Immature natural killer cell (primary cell): ENCODE measurements around the gene HTRA2. TPM values are rescaled to one million over a fixed set of nuclear protein-coding genes. Genes with fewer than 3 reads are reported as not detected.

ENCODE experiments used
- DNase-seq, 3 donors: peaks; one replicate each; pipeline ENCODE4 v3.0.0; 2022; ENCODE audit warnings: mixed read lengths in 1 of 3
- H3K27ac Mint-ChIP-seq, 6 donors: one replicate each; pipeline ENCODE4 v1.8.0; 2020; ENCODE audit warnings: mixed read lengths in 6 of 6, mild to moderate bottlenecking in 5 of 6, inconsistent platforms in 4 of 6, moderate library complexity in 3 of 6
- H3K27me3 Mint-ChIP-seq, 3 donors: one replicate each; pipeline ENCODE4 v1.8.0; 2020 to 2021; ENCODE audit warnings: low read depth in 3 of 3, mild to moderate bottlenecking in 3 of 3, mixed read lengths in 3 of 3, moderate library complexity in 3 of 3, inconsistent platforms in 1 of 3
- H3K36me3 Mint-ChIP-seq, 3 donors: one replicate each; pipeline ENCODE4 v1.8.0; 2020; ENCODE audit warnings: mixed read lengths in 3 of 3, inconsistent platforms in 2 of 3, mild to moderate bottlenecking in 2 of 3
- H3K4me1 Mint-ChIP-seq, 2 donors: one replicate each; pipeline ENCODE4 v1.8.0; 2020; ENCODE audit warnings: inconsistent platforms in 2 of 2, mild to moderate bottlenecking in 2 of 2, mixed read lengths in 2 of 2, moderate library complexity in 1 of 2
- H3K4me3 Mint-ChIP-seq, 5 donors: one replicate each; pipeline ENCODE4 v1.8.0; 2020; ENCODE audit warnings: mild to moderate bottlenecking in 5 of 5, mixed read lengths in 5 of 5, inconsistent platforms in 3 of 5, moderate library complexity in 3 of 5
- H3K9me3 Mint-ChIP-seq, 6 donors: one replicate each; pipeline ENCODE4 v1.8.0; 2020; ENCODE audit warnings: mild to moderate bottlenecking in 6 of 6, mixed read lengths in 6 of 6, inconsistent platforms in 4 of 6, moderate library complexity in 3 of 6
- polyA plus RNA-seq, 3 donors: library from polyadenylated mRNA; unstranded; fragments of 300-500 nt; fragmentation: Illumina TruSeq; gene quantifications; one replicate each; pipeline ENCODE4 v1.2.3, GENCODE V29; 2021

HTRA2 gene
- polyA plus RNA-seq, 3 donors from 2014 or later = 26.5 to 27.2 (median 27.0) TPM

DNA sequence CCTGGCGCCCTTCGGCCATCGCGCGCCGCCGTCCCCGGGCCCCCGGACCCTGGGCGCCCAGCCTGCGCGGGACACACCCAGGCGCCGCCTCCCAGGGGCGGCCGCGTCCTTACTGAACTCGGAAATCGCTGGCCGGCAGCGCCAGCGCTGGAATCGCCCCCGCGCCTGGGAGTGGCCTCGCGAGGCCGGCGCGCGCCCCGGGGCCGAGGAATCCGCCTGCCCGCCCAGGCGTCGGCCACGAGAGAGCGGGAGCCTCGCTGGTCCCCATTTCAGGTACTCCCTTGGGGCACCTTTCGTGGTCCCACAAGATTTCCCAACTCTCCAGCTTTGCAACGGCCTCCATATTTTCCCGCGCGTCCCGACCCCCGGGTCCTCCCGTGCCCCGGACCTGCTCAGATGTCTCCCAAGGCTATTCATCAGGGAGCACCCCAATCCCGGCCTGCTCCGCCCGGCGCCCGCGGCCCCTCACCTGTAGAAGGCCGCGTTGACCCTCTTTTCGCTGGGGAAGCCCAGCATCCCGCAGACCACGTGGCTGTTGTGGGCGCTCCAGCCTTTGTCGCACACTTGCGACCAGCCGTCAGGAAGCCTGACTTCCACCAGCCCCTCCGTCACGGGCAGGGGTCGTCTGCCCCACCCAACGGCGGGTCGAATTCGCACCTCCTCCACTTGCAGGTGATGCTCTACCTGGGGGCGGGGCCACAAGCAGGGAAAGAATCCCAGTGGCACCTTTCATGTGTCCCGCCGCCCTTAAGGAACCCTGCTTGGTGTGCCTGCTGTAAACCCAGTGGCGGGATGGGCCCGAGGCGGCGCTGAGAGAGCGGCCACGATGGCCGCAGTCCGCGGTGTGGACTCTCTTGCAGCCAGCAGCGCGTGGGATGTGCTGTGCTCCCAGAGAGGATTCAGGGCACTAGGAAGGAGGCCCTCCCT, 19.4 kb downstream of the HTRA2 start:
- DNase-seq = no peak
- H3K36me3 Mint-ChIP-seq = peaks cover 0 to 3% (median 0%) of the 10 kb centered on the region in 3 donors
- peaks cover 6 to 7% of the 10 kb centered on the region in 2 donors for H3K4me1 Mint-ChIP-seq
- peaks cover 14 to 38% (median 35%) of the 10 kb centered on the region in 3 donors for H3K27me3 Mint-ChIP-seq
- H3K4me3 Mint-ChIP-seq = peak overlapping the region in 2 of 5 donors; percentile 22 to 39
- no peak overlapping the region for H3K27ac Mint-ChIP-seq
- no peaks in the 10 kb centered on the region for H3K9me3 Mint-ChIP-seq

DNA sequence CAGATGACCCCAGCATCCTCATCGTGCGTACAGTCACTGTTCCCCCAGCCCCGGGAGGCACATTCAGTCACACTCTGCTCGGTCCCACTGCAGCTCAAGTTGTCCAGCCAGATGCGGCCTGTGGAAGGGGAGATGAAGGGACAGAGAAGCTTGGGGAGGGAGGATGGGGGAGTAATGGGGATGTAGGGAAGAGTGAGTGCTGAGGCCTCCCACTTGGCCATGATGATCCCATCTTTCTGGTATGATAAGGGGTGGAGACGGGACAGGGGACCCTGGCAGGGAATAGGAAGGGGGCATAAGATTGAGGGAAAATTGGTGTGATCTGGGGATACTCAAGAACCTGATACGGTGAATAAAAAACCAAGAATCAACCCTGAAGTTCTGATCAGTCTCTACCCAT, 20.5 kb downstream of the HTRA2 start:
- H3K36me3 Mint-ChIP-seq = peaks cover 0 to 3% (median 0%) of the 10 kb centered on the region in 3 donors
- peaks cover 8 to 13% of the 10 kb centered on the region in 2 donors for H3K4me1 Mint-ChIP-seq
- H3K9me3 Mint-ChIP-seq = no peaks in the 10 kb centered on the region
- no peak overlapping the region for H3K4me3 Mint-ChIP-seq
- H3K27ac Mint-ChIP-seq = no peak overlapping the region
- DNase-seq = no peak
- peaks cover 16 to 46% (median 43%) of the 10 kb centered on the region in 3 donors for H3K27me3 Mint-ChIP-seq

DNA sequence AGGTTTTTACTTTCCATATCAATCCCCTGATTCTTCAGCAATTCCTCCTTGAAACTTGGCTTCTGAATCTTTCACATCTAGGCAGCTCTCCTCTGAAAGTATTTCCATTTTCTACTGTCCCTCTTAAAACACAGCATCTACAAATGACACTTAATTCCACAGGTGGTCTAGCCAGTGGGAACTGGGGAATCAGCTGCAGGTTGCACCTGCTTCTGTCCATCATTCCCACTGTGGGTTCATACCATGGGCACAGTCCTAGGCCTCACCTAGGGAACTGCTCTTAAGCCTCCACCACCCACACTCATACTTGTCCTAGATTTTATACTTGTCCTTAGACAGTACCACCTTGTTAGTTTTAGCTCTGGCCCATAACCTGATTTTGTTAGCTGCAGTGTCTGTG, 21.8 kb downstream of the HTRA2 start:
- Mint-ChIP-seq H3K4me3 (no peak overlapping the region), H3K27me3 (peaks cover 13 to 46% (median 41%) of the 10 kb centered on the region in 3 donors), H3K36me3 (peaks cover 0 to 3% (median 0%) of the 10 kb centered on the region in 3 donors), H3K9me3 (no peaks in the 10 kb centered on the region), H3K4me1 (peaks cover 20 to 23% of the 10 kb centered on the region in 2 donors), H3K27ac (peak overlapping the region in 1 of 6 donors; percentile 4)
- DNase-seq = no peak

GRCh38 chr2:74551942-74552913, 22.5 kb downstream of the HTRA2 start:
- no peak for DNase-seq
- Mint-ChIP-seq H3K4me3 (peak overlapping the region; percentile 56 to 76 (median 73)), H3K36me3 (peaks cover 0 to 2% (median 0%) of the 10 kb centered on the region in 3 donors), H3K27ac (peak overlapping the region; percentile 4 to 87 (median 78)), H3K27me3 (peaks cover 11 to 45% (median 41%) of the 10 kb centered on the region in 3 donors), H3K9me3 (no peaks in the 10 kb centered on the region), H3K4me1 (peaks cover 20 to 23% of the 10 kb centered on the region in 2 donors)

DNA sequence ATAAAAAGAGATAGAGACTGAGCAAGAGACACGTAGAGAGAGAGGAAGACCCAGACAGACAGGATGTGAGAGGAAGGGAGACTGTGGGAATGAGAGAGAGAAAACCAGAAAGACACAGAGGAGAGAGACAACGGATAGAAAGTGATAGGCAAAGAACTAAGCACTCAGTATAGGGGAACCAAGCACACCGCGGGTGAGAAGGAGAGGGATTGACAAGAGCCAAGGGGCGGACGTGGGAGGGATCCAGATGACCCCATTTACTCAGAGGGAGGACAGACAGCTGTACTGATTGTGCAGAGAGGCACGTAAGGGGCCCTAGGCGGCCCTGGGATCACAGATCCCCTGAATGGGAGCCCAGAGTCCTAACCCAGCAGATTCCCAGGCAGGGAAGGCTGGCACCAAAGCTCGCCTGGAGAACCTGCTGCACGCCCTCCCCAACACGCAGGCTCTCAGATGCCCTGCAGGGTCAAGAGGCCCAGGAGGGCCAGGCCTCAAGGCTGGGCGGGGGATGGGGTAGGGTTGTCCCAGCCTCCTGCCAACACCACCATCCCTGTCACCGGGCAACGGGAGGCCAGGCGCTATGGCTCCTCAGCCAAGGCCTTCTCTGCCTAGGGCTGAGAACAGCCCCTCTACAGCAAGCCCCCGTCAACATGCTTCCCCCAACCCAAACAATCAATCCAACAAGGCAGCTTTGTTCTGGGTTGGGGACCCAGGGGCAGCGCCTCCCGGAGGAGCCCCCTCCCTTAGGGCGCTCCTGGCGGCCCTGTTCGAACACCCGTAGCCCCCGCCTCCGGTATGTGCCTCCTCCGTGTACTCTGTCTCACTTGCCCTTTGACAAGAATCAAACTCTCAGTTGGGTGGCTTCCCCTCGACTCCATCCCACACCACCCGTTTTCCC, 23.4 kb downstream of the HTRA2 start:
- Mint-ChIP-seq H3K4me1 (peaks cover 18 to 22% of the 10 kb centered on the region in 2 donors), H3K4me3 (peak overlapping the region; percentile 71 to 81 (median 76)), H3K36me3 (no peaks in the 10 kb centered on the region), H3K9me3 (no peaks in the 10 kb centered on the region), H3K27me3 (peaks cover 11 to 40% (median 36%) of the 10 kb centered on the region in 3 donors), H3K27ac (peak overlapping the region; percentile 42 to 92 (median 79))
- no peak for DNase-seq

GRCh38 chr2:74553892-74554819, 24.4 kb downstream of the HTRA2 start, which contains the start of the genes DOK1 and LOXL3:
Gene DOK1 (plus strand): TSS chr2:74554720. CDS start chr2:74554755, 35 bp downstream.
Gene LOXL3 (minus strand): TSS chr2:74553942. CDS start chr2:74552634, 1,308 bp downstream.
- Mint-ChIP-seq H3K36me3 (no peaks in the 10 kb centered on the region), H3K9me3 (no peaks in the 10 kb centered on the region), H3K4me1 (peaks cover 15 to 19% of the 10 kb centered on the region in 2 donors), H3K27me3 (peaks cover 8 to 37% (median 31%) of the 10 kb centered on the region in 3 donors), H3K4me3 (peak within 1 kb of the TSS; percentile 95 to 97 (median 96)), H3K27ac (peak within 1 kb of the TSS; percentile 86 to 96 (median 92))
- DNase-seq = peak; percentile 81 to 82 (median 82)

DNA sequence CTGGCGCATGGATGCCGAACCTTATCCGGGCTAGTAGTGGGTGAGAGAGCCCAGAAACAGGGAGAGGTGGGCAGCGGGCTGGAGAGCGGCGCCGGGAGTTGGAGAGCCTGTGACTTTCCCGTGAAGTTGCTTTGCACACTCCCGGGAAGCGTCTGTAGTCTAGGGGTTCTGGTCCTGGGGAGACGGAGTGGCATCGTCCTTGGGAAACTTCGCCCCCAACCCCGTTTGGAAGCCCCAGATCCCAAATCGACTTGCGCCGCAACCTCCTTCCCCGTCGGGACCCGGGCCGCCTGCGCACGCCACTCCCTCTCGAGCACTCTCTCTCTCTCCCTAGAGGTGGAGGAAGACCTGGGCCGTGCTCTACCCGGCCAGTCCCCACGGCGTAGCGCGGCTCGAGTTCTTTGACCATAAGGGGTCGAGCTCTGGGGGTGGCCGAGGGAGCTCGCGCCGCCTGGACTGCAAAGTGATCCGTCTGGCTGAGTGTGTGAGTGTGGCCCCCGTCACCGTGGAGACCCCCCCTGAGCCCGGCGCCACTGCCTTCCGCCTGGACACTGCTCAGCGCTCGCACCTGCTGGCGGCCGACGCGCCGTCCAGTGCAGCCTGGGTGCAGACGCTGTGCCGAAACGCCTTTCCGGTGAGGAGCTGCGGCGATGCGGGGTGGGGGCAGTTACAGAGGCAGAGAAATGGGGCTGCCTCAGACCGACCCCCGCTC, 25.2 kb downstream of the HTRA2 start:
- Mint-ChIP-seq H3K27ac (peak overlapping the region; percentile 86 to 96 (median 92)), H3K9me3 (no peaks in the 10 kb centered on the region), H3K27me3 (peaks cover 7 to 32% (median 30%) of the 10 kb centered on the region in 3 donors), H3K4me3 (peak overlapping the region; percentile 95 to 97 (median 96)), H3K4me1 (peaks cover 15 to 19% of the 10 kb centered on the region in 2 donors), H3K36me3 (no peaks in the 10 kb centered on the region)
- DNase-seq = peak; percentile 46 to 52 (median 50)

DNA sequence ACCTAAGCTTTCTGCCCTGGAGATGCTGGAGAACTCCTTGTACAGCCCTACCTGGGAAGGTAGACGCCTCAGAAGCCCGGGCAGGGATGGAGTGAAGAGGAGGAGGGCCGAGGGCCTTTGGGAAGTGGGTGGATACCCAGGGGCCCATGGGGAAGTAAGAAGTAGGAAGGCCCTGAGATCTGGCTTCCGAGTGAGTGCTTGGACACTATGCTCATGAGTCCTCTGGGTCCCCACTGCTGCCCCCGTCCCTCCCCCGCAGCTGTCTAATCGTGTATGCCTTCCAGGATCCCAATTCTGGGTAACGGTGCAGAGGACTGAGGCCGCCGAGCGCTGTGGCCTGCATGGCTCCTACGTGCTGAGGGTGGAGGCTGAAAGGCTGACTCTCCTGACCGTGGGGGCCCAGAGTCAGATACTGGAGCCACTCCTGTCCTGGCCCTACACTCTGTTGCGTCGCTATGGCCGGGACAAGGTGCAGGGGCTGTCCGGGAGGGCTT, 25.9 kb downstream of the HTRA2 start:
- H3K27me3 Mint-ChIP-seq = peaks cover 4 to 29% (median 29%) of the 10 kb centered on the region in 3 donors
- H3K27ac Mint-ChIP-seq = peak overlapping the region; percentile 86 to 96 (median 92)
- peak overlapping the region; percentile 95 to 97 (median 96) for H3K4me3 Mint-ChIP-seq
- peaks cover 20 to 22% of the 10 kb centered on the region in 2 donors for H3K4me1 Mint-ChIP-seq
- no peaks in the 10 kb centered on the region for H3K36me3 Mint-ChIP-seq
- no peak for DNase-seq
- no peaks in the 10 kb centered on the region for H3K9me3 Mint-ChIP-seq

GRCh38 chr2:74556159-74556558, 26.4 kb downstream of the HTRA2 start:
- DNase-seq = no peak
- Mint-ChIP-seq H3K4me1 (peaks cover 20 to 22% of the 10 kb centered on the region in 2 donors), H3K27me3 (peaks cover 4 to 29% (median 27%) of the 10 kb centered on the region in 3 donors), H3K27ac (peak overlapping the region; percentile 57 to 93 (median 79)), H3K36me3 (no peaks in the 10 kb centered on the region), H3K9me3 (no peaks in the 10 kb centered on the region), H3K4me3 (peak overlapping the region; percentile 95 to 97 (median 96))

DNA sequence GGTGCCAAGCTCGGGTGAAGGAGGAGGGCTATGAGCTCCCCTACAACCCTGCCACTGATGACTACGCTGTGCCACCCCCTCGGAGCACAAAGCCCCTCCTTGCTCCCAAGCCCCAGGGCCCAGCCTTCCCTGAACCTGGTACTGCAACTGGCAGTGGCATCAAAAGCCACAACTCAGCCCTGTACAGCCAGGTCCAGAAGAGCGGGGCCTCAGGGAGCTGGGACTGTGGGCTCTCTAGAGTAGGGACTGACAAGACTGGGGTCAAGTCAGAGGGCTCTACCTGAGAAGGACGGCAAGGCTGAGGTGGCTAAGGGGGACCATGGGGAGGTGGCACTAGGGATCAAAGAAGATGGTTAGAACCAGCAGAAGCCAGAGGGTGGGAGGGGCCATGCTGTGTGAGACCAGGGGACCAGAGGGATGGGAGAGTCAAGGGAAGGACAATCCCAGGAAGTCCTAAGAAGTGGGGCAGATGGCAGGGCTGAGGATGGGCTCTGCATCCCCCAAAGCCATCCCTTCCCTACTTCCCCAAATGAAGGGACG, 27.2 kb downstream of the HTRA2 start:
- Mint-ChIP-seq H3K36me3 (no peaks in the 10 kb centered on the region), H3K27ac (peak overlapping the region in 4 of 6 donors; percentile 32 to 78 (median 54)), H3K4me1 (peaks cover 20 to 22% of the 10 kb centered on the region in 2 donors), H3K27me3 (peaks cover 4 to 26% (median 23%) of the 10 kb centered on the region in 3 donors), H3K9me3 (no peaks in the 10 kb centered on the region), H3K4me3 (peak overlapping the region in 3 of 5 donors; percentile 5 to 95 (median 46))
- no peak for DNase-seq
